GM12878 (cell line): ENCODE data around the gene ACOX1.

Experiments used
- POLR2A ChIP-seq: IDR thresholded peaks from 2 replicates; pipeline ENCODE4 v1.6.1; 2011; ENCODE audit warnings: low read depth, mild to moderate bottlenecking, low read length
- POLR2AphosphoS5 ChIP-seq: IDR thresholded peaks from 2 replicates; pipeline ENCODE4 v1.6.1; 2011; ENCODE audit warnings: mild to moderate bottlenecking, low read length, inconsistent platforms
- ZNF274 ChIP-seq: IDR thresholded peaks from one replicate; pipeline ENCODE4 v1.8.0; 2011; ENCODE audit not compliant: insufficient read length, insufficient read depth

- TF ChIP-seq ZNF274 = no peak
- TF ChIP-seq POLR2A = no peak
- no peak for TF ChIP-seq POLR2AphosphoS5
Measured at GRCh38 chr17:75983501-75984181, 4.7 kb upstream of the ACOX1 start.
